Superior temporal gyrus (tissue), 1 donor: ENCODE measurements around the gene FPGS.
"Not testable (repeated sequence)": the region's sequence is repeated elsewhere in the genome, so short reads cannot be mapped to it uniquely, and the experiment has no call there.

Experiments used
- DNase-seq: peaks from one replicate; pipeline ENCODE4 v3.0.0-alpha.2; 2016; ENCODE audit errors: extremely low spot score

Gene FPGS

GRCh38 chr9:127802576-127803443 lies at the start of gene FPGS:
FPGS (plus strand) TSS chr9:127802882; CDS start chr9:127802925, 43 bp downstream.
- peak; percentile 73 for DNase-seq

- no peak for DNase-seq
Observed at GRCh38 chr9:127753148-127753547, 49.5 kb upstream of the FPGS start.

GRCh38 chr9:127753622-127754021 lies 49.1 kb upstream of the FPGS start:
- DNase-seq, result no peak

GRCh38 chr9:127754099-127755060 lies 48.3 kb upstream of the FPGS start:
- DNase-seq, result peak; percentile 67

GRCh38 chr9:127755061-127756060 lies 47.3 kb upstream of the FPGS start:
- DNase-seq, result no peak

GRCh38 chr9:127756233-127756632 lies 46.4 kb upstream of the FPGS start:
- no peak for DNase-seq

GRCh38 chr9:127756776-127757175 lies 45.9 kb upstream of the FPGS start:
- not testable (repeated sequence) for DNase-seq

- no peak for DNase-seq
Observed at GRCh38 chr9:127758843-127759242, 43.8 kb upstream of the FPGS start.

GRCh38 chr9:127761061-127761460 lies 41.6 kb upstream of the FPGS start:
- no peak for DNase-seq

- no peak for DNase-seq
Observed at GRCh38 chr9:127761491-127761956, 41.2 kb upstream of the FPGS start.

GRCh38 chr9:127762111-127762676 lies 40.5 kb upstream of the FPGS start:
- no peak for DNase-seq

- no peak for DNase-seq
Observed at GRCh38 chr9:127763918-127764384, 38.7 kb upstream of the FPGS start.

- no peak for DNase-seq
Observed at GRCh38 chr9:127765418-127765817, 37.3 kb upstream of the FPGS start.

GRCh38 chr9:127767410-127767809 lies 35.3 kb upstream of the FPGS start:
- DNase-seq, result no peak

GRCh38 chr9:127767909-127768331 lies 34.8 kb upstream of the FPGS start:
- DNase-seq, result no peak

GRCh38 chr9:127768698-127769097 lies 34.0 kb upstream of the FPGS start:
- no peak for DNase-seq

- DNase-seq, result no peak
Observed at GRCh38 chr9:127769101-127769500, 33.6 kb upstream of the FPGS start.

GRCh38 chr9:127769929-127770582 lies 32.6 kb upstream of the FPGS start:
- no peak for DNase-seq

- DNase-seq, result no peak
Observed at GRCh38 chr9:127770583-127770904, 32.1 kb upstream of the FPGS start.

- DNase-seq, result peak; percentile 77
Observed at GRCh38 chr9:127770905-127771569, 31.6 kb upstream of the FPGS start.
